Measurements from ENCODE around the gene TRMT2A.

TRMT2A gene

DNA sequence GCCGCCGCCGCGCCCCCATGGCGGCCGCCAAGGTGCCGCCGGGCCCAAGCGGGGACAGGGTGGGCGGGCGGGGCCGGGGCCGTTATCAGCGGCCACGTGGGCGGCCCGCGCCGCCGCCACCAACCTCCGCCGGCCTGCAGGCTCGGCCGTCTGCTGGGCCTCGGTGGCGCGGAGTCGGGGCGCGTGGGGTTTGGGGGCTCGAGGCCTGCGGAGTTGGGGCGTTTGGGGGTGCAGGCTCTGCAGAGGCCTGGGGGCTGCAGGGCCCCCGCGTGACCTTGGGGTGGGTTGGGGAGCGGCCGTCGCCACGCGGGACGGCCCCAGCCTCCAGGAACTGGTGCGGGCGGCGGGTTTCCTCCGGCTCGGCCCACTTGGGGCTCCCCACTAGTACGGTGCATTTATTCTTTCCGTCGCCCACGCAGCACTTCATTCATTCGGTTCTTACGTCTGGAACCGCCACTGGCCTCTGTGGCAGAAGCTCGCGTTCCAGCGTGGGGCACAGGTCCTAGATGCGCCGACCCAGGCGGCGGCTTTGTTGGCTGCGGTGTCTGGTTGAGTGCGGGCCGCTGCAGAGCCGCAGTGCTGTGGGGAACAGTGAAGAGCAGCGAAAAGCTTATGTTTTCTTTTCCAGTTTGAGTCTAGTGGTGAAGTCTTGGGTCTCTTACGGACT, 740 bp upstream of the TRMT2A start:
- DNase-seq, result no peak

DNA sequence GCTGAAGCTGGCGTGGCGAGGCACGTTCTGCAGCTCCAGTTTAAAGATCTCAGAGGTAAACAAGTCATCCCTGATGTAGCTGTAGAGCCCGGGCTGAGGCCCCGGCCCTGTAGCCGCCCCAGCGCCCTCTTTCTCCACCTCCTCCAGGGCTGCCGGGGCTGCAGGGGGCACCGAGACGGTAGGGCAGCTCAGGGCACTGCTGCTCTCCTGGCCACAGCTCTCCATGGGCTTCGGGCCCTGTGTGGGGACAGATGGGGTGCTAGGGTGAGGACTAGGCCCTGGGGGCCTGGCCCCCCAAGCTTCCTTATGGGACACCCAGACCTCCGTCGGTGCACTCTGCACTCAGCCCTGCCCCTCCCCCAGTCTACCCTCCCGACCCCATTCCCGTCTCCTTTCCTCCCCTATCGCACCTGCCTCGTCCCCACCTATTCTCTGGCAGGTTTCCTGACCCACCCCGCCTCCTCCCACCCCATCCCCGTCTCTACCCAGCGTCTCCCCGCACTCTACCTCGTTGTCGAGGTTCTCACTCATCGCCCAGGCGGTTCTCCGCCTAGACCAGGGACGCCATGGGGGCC, 563 bp downstream of the TRMT2A start:
- no peak for DNase-seq

DNA sequence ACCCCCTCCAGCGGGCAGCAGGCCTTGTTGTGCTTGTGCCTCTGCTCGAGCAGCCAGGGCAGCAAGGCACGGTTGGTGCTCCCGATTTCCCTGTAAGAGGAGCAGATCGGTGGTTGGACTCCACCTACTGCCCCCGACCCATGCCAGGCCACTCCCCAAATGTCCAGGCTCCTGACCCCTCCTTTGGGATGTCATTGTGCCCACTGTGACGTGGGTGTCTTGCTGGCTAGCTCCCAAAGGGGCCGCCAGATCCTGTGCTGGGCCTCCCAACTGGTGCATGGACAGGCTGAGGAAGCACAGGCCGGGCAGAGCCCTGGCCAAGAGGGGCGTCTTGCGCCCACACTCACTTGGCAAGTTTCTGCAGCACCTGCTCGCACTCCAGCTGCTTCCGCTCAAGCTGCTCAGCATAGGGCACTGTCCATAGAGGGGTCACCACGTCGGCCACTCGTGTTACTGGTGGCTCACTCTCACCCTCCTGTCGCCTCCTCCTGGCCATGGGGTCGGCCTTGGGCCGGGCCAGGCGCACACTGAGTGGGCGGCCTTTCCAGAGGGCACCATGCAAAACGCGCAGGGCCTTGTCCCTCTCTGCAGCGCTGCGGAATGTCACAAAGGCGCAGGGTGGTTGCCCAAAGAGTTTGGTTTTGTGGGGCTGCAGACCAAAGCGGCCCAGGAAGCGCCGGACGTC, 1.2 kb downstream of the TRMT2A start, which contains the start of gene RANBP1:
TSS of gene RANBP1 (plus strand) at position 414 of the 685 bp plus-strand sequence. CDS start at position 495, 81 bp downstream.
- DNase-seq, result no peak

DNA sequence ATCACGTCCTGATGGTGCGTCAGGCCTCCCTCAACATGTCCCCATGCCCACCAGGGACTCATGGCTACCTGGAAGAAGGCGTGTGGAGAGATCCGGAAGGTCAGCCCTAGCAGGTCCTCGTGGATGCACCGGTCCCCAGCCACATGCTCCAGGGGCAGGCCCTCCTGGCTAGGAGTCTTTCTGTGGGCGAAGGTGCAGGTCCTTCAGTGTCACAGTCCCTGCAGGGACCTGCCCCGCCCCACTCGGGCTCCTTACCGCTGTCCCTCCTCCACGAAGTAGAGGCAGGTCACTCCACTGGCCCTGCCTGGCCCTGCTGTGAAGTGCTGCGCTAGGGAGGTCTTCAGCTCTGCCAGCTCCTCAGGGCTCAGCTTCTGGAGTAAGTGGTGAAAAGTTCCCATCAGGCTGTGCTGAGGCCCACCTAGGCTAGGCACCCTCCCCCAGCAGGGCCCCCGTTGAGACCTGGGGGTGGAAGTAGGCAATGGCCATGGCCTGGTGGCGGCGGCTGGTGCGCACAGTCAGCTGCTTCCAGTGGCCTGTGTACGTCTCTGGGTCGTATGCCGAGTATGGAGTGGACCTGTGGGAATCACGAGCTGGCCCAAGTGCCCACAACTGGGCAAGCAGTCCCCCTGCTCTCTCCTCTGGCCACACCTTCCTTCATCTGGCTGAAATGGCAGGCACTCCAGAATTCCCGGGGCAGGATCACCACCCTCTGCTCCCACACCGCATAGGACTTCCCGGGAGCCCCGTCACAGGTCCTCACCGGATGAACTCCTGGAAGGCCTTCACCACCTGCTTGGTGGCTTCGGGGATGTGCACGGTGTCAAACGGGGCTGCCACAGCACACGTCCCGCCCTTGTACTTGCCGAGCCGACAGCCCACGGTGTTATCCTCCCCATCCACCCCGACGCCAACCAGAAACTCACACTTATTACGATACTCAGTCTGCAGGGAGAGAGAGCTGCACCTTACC, 2.2 kb downstream of the TRMT2A start:
- DNase-seq, result no peak

DNA sequence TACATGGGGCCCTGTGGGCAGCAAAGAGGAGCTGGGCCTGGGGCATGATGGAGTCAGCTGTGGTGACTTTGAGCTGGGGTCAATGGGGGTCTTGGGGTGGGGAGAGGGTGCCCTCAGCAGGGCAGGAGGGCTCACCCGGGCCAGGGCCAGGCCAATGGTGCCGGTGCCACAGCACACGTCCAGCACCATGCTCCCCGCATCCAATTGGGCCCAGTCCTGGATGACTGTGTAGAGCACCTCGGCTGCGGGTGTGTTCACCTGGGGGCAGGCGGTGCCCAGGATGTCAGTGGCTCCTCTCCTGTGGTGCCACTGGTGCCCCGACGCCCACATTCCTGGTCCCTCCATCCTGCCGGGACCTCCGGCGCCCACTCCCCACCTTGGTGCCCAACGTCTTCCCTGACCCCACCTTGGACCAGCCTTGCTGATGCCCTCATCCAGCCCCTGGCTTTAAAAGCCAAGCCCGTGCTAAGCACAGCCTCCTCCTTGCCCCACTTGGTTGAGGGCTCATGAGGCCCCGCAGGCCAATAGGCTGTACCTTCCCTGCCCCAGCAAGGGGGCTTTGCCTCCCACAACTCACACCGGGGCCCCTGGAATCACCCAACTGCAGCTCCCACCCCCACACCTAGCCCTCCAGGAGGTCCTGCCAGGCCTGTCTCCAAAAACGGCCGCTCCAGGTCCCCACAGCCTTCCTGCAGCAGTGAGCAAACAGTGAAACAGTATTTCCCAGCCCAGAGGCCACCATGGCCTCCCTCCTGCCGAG, 3.3 kb downstream of the TRMT2A start:
- no peak for DNase-seq

DNA sequence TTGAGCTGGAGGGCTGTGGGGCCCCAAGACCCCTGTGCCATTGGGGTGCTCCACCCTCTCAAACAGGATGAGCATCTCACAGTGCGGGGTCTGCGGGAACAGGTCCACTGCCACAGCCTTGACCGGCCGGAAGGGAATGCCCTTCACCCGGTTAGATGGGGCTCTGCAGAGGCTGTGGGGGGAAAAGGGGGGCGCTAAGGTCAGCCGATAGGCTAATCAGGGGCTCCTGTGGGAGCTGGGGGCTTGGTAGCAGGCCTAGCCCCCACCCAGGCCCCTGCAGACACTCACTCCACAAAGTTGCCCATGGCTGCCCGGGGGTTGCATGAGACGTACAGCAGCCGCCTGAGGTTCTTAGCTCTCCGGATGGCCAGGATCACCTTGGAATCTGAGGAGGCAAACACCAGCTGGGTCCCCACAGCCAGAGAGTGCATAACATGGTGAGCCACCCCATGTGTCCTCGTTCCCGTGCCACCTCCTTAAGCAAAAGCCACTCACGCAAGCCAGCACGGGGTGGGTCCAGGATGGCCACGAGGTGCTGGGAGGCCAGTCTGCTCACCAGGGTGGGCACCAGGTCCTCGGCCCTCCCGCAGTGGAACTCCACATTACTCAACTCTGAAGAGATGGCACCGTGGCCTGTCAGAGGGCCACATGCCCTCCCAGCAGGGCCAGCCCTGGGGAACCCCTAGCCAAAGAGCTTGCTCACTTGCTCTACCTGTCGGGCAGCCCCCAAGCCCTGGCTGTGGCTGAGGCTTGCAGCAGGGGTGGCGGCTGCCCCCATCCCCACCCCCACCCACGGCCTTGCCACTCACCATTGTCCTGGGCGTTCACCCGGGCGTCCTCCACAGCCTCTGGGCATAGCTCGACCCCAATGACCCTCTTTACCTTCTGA, 4.2 kb downstream of the TRMT2A start:
- no peak for DNase-seq

DNA sequence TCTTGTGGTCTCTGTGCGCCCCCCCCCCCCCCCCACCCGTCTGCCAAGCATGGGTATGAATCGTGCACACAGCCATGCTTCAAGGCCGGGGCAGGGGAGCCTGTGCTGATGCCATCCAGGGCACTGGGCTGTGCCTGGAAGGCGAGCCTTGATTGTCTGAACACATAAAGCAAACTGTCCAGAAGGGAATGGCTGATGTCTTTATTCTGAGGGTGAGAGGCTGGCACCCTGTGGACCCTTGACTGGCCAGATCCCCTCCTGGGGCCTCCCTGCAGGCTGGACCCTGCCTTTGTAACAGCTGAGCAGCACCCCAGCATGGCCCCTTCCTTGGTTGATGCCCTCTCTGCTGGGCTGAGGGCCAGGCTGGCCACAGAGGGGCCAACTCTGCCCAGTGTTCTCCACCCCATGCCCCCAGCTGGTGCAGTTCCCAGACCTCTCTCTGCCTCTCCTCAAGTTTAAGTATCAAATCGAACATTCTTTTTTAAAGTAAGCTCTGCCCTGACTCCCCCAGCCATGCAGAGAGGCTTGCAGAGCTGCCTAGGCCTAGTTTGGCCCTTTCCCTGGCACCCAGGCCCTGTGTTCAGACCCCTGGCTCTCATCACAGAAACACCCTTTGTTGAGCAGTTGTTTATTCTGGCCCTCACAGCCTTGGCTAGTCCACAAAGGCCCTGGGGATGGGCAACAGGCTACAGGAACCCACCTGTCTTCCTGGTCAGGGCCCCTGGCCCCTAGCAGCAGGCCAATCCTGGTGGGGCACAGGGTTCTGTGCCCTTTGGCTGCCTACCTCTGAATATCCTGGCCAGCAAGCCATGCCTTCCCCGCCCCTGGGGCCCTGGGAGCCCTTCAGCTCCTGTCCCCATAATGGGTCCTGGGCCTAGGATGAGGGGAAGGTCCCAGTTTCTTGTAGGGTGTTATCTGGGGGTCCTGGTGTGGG, 5.1 kb downstream of the TRMT2A start:
- no peak for DNase-seq

DNA sequence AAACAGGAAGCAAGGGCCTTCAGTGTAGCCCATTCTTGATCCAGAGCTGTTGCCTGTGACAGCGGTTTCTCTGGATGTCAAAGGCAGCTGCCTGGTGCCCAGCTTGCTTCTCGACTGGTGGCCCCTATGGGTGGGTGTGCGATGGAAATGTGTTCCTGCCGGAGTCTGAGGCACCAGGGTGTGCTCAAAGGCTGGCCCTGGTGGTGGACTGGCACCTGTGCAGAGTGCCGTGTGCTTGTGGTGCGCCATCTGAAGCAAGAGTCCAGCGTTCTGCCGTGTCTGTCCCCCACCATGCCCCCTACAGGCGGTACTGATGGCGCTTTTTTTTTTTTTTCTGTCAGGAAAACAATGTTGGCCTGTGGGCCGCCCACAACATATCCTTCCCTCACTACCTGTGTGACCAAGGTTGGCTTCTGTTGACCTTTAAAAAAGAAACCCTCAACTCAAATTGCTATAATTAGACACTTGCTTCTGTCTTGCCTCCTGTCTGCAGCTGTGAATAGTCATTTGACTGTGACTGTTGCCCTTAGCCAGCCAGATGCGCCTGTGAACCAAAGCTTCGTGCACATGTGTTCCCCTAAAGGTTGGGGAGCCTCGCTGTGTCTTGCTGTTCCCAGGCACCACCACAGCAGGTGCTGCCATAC, 5.9 kb downstream of the TRMT2A start:
- peak; percentile 12 to 58 for DNase-seq

DNA sequence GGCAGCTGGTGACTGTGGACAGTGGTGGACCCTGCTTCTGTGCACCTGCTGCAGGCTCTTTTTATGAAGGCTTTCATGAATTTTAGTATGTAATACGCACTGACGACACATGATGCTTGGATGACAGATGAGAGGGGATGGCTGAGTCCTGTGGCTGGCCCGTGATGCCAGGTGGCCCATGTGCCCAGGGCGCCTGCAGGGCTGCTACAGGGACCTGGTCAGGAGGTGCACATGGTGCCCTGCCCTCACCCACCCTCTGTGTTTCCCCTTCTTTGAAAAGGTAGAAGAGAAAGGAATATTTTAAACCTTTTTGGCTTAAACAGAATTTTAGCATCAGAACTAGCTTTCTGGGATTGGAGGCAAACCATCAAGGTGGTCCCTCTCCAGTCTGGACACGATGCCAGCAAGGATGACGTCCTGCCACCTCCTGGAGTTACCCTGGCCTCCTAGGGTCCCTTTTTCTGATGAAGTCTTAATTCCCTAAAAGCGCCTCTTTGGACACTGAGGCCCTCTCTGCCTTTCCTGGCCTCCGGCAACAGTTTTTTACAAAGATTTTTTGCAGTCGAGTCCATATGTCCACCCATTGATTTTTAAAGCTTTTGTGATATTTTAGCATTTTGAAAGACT, 6.6 kb downstream of the TRMT2A start:
- no peak for DNase-seq

DNA sequence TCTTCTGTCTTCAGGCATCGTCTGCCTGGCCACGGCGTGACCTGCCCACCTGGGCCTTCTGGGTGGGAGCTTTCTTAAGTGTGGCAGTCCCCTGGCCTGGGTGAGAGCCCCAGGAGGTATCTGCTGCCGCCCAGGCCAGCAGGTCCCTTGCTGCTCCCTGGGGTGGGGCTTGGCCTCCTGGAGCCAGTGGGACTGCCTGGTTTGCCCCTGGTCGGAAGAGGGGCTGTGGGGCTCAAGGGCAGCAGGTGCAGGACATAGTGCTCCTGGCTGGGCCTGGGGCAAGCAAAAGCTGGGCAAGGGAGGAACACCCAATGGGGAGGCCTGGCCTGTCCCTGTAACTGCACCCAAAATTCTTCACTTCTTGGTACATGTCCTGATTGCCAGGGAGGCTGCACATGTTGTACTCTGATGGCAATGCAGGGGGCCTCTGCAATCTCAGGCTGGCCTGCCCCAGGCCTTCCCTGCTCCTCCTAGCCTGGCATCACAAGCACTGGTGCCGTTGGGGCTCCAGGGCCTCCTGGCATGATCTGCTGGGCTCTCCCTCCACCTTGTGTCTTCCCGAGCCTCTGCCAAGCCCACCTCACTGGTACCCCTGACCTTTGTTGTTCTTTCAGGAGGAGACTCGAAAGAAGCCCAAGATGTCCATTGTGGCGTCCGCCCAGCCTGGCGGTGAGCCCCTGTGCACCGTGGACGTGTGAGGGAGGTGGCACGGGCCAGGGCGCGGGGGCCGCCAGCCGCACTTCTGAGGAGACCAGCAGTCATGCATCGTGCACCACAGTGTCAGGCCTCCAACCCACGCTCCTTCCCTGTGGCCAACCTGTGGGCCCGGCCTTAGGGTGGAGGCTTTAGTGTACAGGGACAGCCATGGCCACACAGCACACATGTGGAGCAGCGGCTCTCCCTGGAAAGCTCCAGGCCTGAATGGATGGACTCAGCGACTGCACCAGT, 7.3 kb downstream of the TRMT2A start:
- no peak for DNase-seq

DNA sequence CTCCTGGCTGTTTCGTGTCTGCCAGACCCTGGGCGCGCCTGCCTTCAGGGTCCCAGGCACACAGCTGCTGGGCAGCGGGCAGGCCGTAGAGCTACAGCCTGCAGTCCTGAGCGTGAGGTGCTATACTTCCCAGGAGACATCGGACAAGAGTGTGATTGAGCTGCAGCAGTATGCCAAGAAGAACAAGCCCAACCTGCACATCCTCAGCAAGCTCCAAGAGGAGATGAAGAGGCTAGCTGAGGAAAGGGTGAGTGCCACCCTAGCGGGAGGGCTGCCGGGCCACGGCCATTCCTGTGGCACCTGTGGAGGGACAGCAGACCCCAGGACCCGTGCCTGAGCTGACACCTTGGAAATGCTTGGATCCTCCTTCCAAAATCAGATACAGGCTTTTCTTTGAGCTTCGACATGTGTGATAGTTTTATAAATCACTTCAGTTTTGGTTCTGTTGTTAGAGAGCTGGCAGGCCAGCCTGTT, 8.2 kb downstream of the TRMT2A start:
- no peak for DNase-seq

DNA sequence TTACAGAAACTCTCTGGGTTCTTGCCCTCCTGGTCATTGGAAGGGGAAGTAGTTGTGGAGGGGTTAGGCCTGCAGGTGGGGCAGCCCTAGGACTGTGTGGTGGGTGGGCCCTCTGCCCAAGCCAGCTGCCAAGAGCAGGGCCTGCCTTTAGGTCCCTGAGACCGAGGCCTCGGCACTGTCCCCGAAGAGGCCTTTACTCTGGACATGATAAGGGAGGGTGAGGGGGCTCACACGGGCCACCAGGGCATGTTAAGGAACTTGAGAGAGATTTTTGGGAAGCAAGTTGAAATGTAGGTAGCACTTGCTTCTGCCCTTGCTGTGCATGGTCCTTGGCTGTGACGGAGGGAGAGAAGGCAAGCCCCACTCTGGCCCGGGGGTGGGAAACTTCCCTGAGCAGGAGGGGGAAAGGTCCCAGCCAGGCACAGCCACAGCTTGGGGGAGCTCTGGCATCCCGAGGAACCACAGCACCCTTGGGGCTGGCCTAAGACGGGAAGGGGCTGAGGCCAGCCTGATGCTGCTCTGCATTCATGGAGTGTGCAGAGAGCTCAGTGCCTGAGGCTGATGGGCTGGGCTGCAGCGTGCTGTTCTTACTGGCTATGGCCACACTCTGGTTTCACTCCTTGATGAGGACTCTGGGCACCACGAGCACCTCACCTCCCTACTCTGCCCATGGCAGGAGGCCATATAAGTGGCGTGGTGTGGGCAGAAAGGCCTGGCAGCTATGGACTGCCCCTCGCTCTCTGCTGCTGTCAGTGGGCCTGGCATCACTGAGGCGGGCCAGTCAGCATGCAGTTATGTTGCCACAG, 8.9 kb downstream of the TRMT2A start:
- DNase-seq, result no peak

DNA sequence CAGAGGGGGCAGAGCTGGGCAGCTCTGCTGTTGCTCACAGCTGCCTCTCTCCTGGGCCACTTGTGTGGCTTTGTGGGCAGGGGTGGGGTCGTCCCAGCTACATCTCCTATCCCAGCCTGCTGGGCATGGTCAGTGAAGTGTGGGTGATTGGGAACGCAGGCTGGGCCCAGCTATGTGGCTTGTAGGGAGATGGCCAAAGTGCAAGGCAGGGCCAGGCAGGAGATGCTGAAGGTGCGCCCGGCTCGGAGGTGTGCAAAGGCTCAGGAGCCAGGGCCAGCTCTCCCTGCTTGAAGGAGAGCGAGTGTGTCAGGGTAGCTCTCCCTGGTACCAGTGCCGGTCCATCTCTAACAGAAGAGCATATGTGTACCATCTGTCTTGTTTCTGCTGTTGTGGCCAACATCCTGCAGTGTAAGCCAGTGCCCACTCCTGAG, 9.5 kb downstream of the TRMT2A start:
- no peak for DNase-seq

DNA sequence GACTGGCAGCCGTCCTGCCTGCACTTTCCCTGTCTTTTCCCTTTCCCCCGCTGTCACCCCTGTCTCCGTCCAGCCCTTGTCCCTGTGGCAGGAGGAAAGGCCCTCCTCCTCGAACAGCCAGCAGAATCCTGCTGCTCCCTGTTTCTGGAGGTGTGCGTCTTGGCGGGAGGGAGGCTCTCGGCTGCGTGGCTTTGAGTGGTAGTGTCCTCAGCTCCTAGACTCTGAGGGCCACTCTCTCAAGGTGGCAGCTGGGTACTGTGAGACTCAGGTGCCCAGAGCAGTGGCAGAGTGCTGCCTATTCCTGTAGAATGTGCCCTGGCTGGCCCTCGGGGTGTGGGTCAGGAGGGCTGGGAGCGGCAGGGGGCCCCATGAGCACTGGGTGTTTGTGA, 10.2 kb downstream of the TRMT2A start:
- no peak for DNase-seq

DNA sequence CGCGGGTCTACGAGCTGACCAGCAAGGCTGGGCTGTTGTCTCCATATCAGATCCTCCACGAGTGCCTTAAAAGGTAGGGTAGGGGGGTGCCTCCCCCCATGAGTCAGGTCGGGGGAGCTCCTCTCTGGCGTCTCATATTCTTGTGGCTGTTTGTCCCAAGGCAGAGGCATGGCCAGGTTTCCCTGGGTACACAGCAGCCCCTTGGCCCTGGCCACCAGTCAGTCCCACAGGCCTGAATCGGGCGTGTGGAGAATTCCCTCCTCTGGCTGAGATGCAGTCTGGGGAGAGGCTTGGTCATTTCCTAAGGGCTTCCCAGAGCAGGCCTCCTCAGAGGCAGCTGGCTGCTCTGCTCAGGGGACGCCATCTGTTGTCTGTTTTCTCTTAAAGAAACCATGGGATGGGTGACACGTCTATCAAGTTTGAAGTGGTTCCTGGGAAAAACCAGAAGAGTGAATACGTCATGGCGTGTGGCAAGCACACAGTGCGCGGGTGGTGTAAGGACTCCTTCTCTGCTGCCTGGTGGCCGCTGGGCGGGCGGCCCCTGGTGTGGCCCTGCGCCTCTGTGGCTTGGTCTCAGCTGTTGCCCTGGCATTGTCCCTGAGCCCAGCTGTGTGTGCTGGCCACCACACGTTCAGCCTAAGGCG, 10.7 kb downstream of the TRMT2A start:
- DNase-seq, result no peak

Data from NCI-H526 (cell line).